Activated CD8-positive, alpha-beta memory T cell treated with anti-CD3 and anti-CD28 coated beads, Interleukin-2, amount 50 U/mL, for 1 hour (primary cell): Measurements from ENCODE around the gene SEMA4D.

ENCODE experiments used
- DNase-seq: peaks from one replicate; pipeline ENCODE4 v3.0.0-alpha.2; 2020; ENCODE audit errors: extremely low read depth

Gene SEMA4D

DNA sequence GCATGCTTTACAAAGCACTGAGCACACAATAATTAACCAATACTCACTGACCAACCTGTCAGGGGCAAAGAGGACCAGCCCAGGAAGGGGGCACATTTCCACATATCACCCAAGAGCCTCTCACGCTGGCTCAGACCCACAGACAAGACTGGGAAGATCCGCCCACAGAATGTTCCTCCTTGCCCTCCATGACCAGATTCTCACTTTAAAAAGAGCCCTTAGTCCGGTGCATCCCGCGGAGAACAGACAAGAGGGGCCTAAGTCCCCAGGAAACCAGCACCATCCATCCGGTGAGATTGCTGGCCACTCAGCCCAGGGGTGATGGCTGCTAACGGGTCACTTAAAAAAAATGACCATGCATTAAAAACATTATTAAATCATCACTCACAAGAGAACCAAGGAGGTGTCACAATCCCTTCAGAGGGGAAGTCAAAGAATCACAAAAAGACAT lies 32.9 kb downstream of the SEMA4D start:
- DNase-seq: no peak

DNA sequence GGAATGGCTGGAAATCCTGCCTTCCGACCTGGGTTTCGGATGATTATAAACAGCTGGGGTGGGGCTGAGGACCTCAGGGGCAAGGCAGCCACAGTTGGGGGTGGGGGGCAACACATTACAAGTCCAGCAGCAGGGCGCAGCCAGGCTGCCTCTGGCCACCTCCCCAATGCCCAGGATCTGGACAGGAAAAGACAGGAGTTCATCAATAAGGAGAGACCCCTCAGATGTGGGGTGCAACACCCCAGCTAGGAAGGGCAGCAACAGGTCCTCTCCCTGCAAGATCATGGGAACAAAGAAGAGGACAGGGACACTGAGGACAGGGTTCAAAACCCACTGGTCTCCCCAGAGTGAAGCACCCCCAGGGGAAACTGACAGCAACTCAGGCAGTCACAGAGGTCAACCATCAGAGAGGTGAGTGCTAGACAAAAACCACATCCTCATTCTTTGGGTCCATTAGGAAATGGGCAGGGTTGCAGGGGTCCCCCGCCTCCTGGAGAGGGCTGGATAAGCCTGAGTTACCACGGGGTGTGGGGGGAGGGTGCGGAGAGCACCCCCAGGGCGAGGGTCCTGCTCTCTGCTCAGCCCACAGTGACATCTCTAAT lies 33.5 kb downstream of the SEMA4D start:
- no peak for DNase-seq

DNA sequence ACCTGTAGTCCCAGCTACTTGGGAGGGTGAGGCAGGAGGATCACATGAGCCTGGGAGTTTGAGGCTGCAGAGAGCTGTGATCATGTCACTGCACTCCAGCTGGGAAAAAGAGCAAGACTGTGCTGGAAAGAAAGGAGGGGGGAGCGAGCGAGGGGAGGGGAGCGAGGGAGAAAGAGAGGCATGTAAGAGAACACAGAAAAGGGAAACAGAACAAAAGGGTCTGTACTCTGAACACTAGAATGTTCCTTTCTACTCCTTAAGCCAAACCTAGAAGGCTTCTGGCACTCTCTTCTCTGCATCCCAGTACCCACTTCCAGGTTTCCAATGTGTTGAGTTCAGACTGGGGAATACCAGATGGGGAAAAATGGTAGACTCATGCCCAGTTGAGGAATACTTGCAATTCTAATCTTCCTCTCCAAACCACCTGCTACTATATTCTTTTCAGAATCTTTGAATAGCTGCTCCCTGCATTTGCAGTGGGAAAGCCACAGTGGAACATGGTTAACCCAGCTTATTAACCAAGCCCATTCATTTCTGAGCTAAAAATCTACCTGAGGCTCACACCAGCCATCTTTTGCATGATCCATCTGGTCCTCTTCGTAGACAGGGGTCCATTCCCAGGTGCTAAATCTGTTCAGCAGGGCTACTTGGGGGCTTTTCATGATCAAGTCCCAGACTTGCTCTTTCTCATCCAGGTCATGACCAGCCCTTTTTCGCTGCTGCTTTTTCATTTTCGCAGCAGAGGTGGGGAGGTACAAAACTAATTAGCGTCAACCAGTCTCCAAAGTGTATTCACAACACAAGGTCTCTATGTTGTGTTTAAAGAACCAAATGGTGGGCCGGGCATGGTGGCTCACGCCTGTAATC lies 34.9 kb downstream of the SEMA4D start:
- DNase-seq: no peak

DNA sequence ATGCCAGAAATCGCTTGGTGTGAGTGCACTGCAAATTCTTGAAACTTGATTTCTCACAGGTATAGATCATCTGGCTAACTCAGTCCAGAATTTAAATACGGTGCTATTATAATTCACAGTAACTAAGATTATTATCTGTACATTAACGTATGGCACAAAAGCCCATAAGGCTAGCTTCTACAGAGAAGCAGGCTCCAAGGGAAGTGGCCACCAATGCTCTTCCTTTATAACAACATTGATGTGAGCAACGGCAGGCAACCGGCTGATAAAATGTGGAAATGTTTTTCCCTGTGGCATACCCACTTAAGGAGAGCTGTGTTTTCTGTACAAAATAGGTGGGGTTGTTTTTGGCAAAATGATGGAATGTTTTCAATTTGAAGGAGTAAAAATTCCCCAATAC lies 35.7 kb downstream of the SEMA4D start:
- DNase-seq: no peak

DNA sequence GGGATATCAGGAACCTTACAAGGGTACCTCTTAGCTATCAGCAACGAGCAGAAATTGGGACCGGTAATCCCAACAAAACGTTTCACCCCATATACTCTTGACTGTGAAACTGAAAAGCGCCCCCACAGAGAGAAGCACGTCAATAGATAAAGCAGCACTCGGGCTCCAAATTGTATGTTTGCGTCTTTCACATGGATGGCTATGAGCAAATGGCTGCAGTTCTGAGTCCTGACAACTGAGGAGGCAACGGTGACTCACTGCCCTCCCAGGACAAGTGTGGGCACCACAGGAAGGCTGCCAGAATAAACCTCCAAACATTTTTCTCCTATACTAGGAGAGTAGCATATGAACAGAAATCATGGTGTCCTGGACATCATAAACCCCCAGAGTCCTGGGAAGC lies 36.6 kb downstream of the SEMA4D start:
- no peak for DNase-seq

DNA sequence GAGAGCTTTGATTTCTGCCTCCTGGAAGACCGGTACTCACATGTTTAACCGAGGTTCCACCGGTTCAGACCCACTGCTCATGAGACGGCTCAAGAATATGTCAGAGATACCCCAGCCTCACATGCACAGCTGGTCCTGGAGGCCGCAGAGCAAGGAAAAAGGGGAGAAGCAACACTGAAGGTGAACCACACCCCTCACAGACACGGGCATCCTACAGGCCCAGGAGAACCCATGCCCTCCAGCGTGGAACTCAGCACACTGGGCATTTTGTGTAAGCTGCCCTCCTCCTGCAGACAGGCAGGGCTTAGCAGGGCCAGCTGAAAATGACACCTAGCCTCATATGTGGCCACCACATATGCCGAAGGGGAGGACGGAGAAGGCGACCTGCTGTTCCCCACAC lies 37.4 kb downstream of the SEMA4D start:
- DNase-seq: no peak

DNA sequence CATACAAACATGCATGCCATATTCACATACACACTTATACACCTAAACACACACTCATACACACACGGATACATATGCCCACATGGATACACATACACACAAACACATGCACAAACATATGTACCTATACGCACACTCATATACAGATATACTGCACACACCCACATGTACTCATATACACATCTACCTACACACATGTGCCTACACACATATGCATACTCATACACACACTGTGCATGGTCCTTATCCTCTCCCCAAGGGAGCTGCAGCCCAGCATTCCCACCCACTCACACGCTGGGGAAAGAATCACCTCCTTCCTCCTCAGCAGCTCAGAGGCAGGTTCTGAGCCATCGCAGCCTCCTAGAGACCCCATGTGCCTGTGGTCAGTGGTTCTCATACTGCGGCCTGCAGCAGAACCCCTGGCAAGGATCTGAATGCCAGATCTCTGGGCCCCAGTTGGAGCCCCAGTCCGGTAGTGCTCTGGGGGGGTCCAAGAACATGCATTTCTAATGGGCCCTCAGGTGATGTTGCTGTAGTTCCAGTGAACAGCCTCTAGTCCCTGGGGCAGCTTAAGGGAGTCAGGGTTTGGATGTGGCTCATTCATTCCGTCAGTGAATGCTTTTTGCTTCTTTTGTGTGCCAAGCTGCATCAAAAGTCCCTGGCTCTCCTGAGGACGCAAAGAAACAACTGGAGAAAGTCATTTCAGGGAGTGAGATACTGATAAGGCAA lies 39.0 kb downstream of the SEMA4D start:
- DNase-seq: no peak

DNA sequence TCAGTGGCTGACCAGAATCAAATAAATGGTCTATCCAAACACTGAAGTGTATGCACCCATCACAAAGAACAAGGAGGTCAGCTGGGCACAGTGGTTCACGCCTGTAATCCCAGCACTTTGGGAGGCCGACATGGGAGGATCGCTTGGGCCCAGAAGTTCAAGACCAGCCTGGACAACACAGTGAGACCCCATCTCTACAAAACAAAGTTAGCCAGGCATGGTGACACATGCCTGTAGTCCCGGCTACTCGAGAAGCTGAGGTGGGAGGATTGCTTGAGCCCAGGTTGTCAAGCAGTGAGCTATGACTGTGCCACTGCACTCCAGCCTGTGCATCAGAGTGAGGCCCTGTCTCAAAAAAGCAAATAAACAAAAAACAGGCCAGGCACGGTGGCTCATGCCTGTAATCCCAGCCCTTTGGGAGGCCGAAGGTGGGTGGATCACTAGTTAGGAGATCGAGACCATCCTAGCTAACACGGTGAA lies 40.5 kb downstream of the SEMA4D start:
- DNase-seq: no peak

DNA sequence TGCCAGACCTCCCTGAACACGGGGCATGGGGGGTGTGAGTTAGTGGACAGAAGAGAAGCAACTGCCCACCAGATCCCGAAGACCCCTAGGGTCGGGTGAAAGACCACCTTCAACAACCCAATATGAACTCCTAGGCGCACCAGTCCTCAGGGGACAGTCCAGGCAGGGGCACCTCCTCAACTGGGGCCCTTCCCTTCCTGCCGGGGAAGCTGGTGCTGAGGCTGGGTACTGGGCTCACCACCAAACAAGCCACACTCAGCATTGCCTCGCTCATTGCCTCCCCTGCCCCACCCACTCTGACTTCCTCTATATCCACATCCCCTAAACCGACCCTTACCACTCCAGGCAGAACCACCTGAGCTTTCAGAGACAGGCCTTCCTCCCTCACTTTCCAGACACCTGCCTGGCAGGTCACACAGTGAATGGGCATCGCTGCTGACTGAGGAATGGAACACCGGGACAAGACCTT lies 42.5 kb downstream of the SEMA4D start:
- no peak for DNase-seq

DNA sequence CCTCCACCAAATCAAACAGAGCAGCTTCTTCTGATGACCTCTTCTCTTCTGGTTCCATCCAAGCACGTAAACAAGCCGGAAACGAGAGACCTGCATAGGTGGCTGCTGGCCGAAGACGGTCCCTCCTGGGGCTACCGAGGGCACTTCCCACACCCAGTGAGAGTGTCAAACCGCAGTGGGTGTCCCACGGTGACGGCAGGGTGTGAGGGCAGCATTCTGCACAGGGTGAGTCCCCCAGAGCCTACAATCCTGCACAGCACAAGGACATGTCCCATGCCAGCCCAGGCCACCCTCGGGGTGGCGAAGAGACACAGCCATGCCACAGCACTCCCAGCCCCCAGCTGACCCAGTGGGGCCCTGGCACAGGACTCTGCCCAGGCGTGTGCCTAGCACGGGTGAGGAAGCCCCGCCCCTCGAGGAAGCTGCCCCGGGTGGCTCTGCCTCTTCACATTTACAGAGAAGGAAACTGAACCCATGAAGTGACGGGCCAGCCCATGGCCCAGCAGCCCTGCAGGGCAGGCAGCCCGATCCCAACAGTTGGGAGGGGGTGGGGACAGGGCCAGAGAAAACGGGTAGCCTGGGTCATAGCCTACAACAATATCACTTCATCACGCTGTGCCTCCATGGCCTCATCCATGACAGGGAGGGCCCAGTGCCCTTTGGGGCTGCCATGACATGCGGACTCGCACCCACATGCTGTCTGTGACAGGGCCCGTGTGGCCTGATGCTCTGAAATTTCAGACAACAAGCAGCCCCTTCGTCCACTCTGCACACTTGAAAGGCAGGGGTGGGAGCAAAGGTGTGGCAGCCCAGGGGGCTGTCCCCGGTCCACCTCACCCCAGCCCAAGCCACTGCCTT lies 43.2 kb downstream of the SEMA4D start:
- DNase-seq: no peak

DNA sequence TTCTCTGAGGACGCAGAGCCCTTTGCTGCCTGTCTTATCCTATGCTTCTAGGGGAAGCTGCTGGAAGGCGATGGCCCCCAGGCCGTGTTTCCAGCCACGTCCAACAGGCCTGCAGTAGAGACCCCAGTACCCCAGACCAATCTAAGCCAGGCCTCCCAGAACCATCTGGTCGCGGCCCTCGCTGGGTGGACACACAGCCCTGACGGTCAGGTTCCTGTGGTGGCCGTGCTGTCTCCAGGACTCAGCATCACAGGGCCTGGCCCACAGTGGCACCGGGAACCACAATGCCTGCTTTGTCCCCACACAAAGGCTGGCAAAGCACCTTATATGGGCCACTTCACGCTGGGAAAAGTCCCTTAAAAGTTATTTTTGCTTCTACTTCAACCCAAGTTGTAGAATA lies 44.5 kb downstream of the SEMA4D start:
- no peak for DNase-seq

DNA sequence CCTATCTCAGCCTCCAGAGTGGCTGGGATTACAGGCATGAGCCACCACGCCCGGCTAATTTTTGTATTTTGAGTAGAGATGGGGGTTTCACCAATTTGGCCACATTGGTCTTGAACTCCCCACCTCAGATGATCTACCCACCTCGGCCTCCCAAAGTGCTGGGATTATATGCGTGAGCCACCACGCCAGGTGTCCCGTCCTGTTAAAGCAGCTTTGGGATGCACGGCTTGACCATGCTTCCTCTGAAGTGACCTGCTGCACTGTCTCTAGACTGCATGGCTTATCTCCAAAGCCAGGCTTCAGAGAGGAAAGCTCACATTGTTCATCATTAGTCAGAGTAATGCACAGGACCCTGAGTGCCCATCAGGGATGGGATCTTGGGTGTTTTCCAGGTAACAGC lies 45.4 kb downstream of the SEMA4D start:
- no peak for DNase-seq

DNA sequence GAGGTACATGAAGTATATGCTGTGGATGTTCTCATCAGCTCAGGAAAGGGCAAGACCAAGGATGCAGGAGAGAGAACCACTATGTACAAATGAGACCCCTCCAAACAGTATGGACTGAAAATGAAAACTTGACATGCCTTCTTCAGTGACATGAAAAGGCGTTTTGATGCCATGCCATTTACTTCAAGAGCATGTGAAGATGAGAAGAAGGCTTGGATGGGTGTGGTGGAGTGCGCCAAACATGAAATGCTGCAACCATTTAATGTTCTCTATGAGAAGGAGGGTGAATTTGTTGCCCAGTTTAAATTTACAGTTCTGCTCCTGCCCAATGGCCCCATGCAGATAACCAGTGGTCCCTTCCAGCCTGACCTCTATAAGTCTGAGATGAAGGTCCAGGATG lies 47.7 kb downstream of the SEMA4D start:
- no peak for DNase-seq

DNA sequence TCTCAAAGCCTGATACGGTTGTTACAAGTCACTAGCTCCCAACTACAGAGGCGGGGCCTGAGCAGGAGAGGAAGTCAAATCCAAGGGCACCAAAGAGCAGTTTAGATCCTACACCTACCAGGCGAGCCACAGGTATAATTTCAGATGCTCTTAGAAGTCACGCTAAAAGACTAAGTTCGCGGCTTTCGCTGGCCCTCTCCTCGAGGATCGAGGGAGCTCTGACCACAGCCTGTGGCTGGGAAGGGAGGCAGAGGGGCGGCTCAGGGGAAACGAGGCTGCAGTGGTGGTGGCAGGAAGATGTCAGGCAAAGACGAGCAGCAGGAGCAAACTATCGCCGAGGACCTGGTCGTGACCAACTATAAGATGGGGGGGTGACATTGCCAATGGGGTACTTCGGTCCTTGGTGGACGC lies 48.6 kb downstream of the SEMA4D start:
- DNase-seq: no peak

DNA sequence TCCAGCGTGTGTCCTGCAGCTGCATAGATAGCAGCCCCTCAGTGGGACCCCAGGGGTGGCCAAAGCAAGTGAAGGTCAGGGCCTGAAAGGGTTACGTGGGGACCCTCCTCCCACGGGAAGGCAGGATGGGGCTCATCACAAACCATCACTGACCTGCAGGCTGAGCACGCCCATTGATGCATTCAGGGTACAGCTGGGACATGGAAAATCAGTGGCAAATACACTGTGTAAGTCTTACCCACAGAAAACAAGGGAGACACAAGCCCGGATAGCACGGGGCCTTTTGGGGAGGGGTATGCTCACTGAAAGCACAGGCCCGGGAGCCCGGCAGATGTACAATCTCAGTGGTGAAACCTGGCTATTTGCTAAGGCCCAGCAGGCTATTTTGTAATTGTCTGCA lies 49.1 kb downstream of the SEMA4D start:
- no peak for DNase-seq

DNA sequence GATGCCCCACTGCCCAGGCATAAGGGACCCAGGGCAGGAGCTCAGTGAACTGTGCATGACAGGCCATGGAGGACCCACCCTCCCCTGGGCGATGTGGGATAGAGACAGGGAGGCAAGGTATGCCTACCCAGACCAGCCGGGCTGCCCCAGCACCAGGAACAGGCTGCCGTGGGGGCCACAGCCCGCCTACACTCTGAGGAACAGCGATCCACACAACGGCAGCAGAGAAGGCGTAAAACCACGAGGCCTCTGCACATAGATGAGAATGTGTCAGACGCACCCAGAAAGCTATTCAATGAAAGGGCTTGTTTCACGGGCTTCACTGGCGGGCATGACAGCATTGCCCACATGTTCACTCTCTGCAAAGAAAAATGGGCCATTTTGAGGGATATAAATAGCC lies 49.5 kb downstream of the SEMA4D start:
- no peak for DNase-seq

DNA sequence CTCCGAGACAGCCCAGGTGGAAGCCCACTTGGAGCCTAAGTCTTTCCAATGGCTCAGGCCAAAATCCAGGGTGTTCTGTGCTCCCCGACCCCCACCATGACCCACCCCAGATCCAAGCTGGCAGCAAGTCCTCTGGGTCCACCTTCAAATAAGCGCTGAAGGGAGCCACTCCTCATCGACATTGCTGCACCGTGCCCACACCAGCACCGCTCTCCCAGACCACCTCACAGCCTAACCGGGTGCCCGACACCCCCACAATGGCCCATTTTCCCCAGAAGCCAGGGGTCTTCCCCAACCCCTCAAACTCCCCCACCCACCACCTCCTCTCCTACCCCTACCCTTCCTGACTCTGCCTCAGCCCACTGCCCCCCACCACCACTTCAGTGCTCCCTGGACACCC lies 50.5 kb downstream of the SEMA4D start:
- no peak for DNase-seq

DNA sequence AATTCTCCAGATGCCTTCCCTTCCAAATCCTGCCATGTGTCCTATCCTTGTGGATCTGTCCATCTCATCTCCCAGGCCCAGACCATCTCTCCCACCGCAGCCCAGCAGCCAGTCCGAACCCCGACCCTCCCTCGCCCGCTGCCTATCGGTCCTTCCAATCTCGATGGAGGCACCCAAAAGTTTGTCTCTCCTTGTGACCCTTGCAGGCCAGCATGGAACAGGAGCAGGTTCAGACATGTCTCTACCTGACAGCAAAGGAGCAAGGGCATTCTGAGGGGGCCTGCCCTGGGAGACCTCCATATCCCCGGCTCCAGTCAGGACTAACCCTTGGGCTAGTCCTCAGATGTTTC lies 51.0 kb downstream of the SEMA4D start:
- DNase-seq: no peak

DNA sequence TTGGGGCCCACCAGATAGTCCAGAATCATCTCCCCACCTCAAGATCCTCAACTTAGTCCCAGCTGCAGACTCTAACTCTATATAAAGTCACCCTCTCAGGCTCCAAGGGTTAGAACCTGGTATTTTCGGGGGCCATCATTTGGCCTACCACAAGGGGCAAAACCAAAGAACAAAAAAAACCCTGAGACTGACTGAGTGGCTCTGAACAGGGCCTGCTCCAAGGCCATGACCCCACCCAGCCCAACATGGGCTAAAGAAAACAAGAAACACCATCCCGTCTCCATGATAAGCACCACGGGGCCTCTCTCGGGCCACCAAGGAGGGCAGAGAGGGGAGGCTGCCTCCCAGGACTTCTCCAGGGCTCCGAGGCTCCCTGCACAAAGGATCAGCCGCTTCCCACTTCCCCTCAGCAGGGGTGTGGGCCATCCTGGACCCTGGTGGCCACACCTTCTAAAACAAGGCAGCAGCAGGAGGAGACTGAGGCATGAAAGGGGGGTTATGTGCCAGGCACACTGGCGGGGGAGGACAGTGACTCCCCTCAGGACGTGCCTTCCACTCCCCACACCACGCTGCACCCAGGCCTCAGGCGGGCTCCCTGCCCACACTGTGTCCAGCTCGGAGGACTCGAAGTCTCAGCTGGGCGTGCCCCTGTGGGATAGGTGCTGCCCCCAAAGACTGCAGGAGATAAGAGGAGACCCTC lies 51.5 kb downstream of the SEMA4D start:
- DNase-seq: no peak

DNA sequence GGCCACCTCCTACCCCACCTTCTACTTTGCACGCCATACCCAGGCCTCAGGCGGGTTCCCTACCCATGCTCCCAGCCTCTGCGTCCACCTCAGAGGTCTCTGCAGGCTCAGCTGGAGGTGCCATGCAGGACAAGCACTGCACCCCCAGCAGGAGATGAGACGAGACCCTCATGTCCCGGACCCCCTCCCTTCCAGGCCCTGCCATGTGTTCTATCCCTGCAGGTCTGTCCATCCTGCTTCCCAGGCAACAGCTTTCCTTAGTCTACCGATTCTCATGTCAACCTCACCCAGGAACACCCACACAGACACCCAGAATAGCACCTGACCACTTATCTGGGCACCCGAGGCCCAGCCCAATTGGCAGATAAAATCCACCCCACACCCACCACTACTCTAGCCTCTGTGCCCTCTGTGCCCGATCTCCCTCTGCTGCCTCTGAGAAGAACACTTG lies 52.1 kb downstream of the SEMA4D start:
- DNase-seq: no peak
